HEK293 (cell line): ENCODE data around the gene UTP4.

Experiments
- CTCF ChIP-seq: fragments of 450-650 bp; formaldehyde crosslinking; IDR thresholded peaks from 2 replicates; pipeline ENCODE4 v1.5.1; 2016; ENCODE audit warnings: missing biosample characterization, missing genetic modification characterization
- ZEB2 ChIP-seq: fragments of 450-650 bp; formaldehyde crosslinking; IDR thresholded peaks from 2 replicates; pipeline ENCODE4 v1.5.1; 2016; ENCODE audit warnings: missing biosample characterization, missing genetic modification characterization
- ZNF138 ChIP-seq: fragments of 450-650 bp; formaldehyde crosslinking; IDR thresholded peaks from 2 replicates; pipeline ENCODE4 v1.5.1; 2016; ENCODE audit warnings: missing biosample characterization, missing genetic modification characterization, borderline replicate concordance

DNA sequence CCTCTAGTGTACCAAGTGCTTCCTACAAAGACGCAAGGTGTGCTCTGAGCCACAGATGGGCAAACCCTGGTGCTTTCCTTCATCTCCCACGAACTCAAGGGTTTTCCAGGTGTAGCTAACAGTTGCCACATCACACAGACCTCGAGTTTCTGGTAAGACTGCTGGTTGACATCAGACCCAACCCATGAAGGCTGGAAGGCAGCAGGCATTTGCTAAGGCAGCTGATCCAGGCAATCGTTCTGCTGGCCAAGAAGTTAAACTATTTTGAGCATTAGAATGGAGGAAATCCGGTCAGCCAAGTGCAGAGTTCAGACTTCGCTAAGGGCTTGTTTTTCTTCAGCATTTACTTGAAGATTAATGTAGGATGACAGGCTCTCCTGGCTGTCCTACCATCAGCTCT, 15.5 kb upstream of the UTP4 start:
- TF ChIP-seq ZEB2 (tag by site-specific recombination) (no peak), CTCF (tag by site-specific recombination) (no peak), ZNF138 (tag by site-specific recombination) (no peak)
